GM19043 (cell line): ENCODE measurements around the gene TAF10.

Source experiments
- ATAC-seq: cut with Tn5 transposase; IDR thresholded peaks from one replicate; pipeline ENCODE4 v1.9.1; 2021; ENCODE audit warnings: low read depth; ENCODE audit not compliant: unreplicated experiment

The TAF10 gene

GRCh38 chr11:6625832-6626420 is 13.9 kb upstream of the TAF10 start:
- no peak for ATAC-seq

- no peak for ATAC-seq
These were observed 13.3 kb upstream of the TAF10 start for GRCh38 chr11:6625156-6625831.

GRCh38 chr11:6623391-6624363 is 11.7 kb upstream of the TAF10 start:
- ATAC-seq: no peak

- ATAC-seq: no peak
These were observed 10.5 kb upstream of the TAF10 start for GRCh38 chr11:6622261-6623171.

DNA sequence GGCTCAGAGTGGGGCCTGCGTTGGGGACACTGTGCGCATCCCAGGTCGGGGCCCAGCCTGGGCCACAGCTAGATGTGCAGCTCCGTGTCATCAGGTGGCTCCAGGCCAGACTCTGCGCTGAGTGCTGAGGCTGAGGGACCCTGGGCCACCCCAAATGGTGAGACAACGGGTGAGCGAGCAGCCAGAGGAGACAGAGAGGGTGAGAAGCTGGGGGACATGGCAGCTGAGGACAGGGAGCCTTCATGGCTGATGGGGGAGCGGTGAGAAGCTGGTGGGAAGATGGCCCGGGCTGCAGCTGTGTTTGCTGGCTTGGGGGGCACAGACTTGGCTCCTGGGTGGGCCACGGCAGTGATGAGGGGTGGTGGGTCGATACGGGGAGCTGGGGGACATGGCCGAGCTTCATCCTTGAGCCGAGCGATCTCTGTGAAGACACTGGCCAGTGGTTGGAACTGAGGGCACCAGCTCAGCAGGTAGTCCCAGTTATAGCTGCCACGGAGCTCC is 9.7 kb upstream of the TAF10 start:
- ATAC-seq: no peak

- ATAC-seq: no peak
These were observed 8.6 kb upstream of the TAF10 start for GRCh38 chr11:6620636-6621035.

DNA sequence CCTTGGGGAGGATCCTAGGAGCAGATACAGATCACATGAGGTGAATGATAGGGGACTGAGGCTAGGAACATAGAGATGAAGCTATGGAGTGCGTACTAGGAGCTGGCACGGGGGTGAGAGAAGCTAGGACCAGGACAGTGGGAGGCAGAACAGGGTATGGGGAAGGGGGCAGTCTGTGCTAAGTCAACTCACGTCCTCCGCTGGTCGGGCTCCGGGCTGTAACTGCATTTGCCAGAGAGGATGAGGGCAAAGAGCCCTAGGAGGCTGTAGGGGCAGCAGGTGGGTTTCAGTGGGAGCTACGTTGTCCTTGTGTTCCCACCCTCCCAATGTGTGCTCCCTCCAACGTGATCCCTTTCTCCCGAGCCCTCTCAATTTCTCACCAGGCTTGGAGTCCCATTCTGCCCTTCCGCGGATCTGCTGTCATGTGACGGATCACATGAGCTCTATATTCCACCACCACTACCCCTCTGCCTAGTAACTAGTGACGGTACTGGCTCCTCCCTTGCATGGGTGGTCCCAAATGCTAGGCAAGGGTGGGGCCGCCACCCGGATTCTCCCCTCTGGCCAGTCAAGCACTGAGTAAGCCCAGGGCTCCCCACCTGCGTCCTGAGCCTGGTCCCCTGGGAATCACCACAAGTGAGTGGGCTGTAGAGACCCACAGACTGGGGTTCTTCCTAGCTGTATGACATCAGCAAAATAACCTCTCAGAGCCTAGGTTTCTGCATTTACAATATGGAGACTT is 7.2 kb upstream of the TAF10 start, which contains the start of gene TPP1:
TSS of gene TPP1 (minus strand) at position 419 of the 742 bp plus-strand sequence. CDS start at position 397, 22 bp downstream.
- ATAC-seq: peak; percentile 99

DNA sequence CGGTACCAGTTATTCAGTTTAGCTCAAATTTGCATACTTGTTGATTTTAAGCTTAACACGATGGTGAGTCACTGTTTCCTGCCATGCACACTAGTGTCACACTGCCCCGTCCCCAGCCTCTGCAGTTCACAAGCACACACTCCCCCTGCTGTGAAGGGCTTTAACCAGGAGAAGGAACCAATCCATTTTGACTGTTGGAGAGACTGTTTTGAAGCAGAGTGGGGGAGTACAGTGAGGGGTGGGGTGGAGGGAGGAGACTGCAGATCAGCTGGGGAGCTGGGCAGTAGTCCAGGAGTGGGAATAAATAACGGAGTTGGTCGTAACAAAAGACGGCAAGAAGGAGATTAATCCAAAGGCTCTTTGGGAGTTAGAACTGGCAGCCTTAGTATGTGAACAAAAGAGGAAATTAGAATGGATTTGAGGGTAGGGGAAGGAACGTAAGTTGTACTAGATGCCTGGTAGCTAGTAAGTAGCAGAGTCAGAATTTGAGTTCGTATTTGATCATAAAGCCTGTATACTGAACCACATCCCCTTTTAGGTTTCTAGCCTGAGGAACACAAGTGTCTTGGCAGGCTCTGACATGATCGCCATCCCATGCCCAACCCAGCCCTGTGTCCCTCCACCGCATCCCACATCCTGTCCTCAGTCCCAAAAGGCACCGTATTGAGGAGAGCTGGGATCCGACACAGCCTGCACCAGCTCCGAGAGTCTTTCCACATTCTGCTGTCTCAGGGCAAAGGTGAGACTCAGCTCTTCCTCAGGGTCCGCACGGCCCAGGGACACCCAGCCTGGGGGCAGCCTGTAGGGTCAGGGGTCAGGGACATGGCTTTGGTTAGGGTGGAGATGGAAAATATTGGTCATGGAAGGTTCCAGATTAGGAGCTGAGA is 6.3 kb upstream of the TAF10 start:
- no peak for ATAC-seq

DNA sequence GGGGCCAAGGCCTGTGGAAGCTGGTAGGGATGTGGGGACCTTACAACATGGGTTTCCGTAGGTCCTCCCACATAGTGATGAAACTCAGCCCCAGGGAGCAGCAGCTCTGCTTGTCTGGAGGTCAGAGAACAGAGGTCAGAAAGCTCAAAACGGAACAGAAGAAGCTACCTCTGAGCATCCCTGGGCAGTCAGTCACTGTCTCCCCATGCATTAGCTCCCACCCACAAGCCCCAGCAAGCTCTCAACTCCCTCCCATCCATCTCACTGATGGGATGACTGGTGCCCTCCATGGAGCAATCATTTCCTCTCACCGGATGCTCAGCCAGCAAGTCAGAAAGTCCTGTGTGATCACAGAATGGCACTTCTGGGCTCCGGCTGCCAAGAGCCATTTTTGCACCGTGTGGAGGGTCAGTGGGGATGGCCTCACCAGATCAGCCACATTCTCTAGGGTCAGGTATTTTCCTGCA is 5.3 kb upstream of the TAF10 start:
- ATAC-seq: no peak

GRCh38 chr11:6616596-6617250 is 4.7 kb upstream of the TAF10 start:
- no peak for ATAC-seq

- ATAC-seq: no peak
These were observed 4.0 kb upstream of the TAF10 start for GRCh38 chr11:6615882-6616585.

DNA sequence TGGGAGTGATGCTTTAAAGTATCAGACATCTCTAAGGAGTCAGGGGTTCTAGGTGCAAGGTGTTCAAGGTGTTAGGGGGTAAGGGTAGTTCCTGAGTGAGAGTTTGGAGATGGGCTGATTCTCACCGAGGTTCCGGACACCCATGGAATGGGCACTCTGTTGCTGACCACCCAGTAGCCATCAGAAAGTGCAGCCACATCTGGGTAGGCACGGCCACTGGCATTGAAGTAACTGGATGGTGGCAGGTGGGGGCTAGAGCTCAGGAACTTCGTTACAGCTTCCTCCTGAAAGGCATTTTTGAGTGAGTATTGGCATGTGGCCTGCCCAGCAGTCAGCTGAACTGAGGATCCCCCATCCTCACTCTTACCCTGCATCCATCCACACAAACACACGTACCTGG is 3.0 kb upstream of the TAF10 start:
- ATAC-seq: no peak

GRCh38 chr11:6614446-6614845 is 2.4 kb upstream of the TAF10 start:
- ATAC-seq: no peak

- no peak for ATAC-seq
These were observed 1.5 kb upstream of the TAF10 start for GRCh38 chr11:6613496-6613895.

- peak; percentile 4 for ATAC-seq
These were observed 128 bp downstream of the TAF10 start for GRCh38 chr11:6611963-6612212.

- ATAC-seq: no peak
These were observed 689 bp downstream of the TAF10 start for GRCh38 chr11:6611092-6611962.

DNA sequence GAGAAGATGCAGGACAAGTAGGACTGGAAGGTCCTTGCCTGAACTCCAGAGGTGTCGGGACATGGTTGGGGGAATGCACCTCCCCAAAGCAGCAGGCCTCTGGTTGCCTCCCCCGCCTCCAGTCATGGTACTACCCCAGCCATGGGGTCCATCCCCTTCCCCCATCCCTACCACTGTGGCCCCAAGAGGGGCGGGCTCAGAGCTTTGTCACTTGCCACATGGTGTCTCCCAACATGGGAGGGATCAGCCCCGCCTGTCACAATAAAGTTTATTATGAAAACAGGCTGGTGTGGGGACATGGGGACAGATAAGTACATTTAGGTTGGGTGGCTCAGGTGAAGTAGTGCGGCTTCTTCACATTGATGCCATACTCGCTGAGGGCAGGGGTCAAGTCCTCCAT is 1.4 kb downstream of the TAF10 start:
- ATAC-seq: no peak
